Cardiac fibroblast (primary cell): ENCODE measurements around the gene AVPR2.
A peak's percentile ranks its signal among the peaks of the same experiment; 100 is the strongest.

ENCODE experiments used
- DNase-seq, 2 donors: peaks; one replicate each; pipeline versions ENCODE4 v3.0.0 to v3.0.0-alpha.2; 2010; ENCODE audit warnings: low read depth in 2 of 2
- H3K4me3 ChIP-seq, 2 donors: replicated peaks in 1 of 2; 1 replicate in 1 of 2; 2 replicates in 1 of 2; pipeline ENCODE4 v1.5.1; 2011; ENCODE audit warnings: low read depth in 2 of 2, low read length in 2 of 2, mild to moderate bottlenecking in 2 of 2, moderate library complexity in 1 of 2
- TF ChIP-seq, protein P1 (sequence below): IDR thresholded peaks from one replicate; pipeline ENCODE4 v1.5.1; 2011; ENCODE audit warnings: low read depth, mild to moderate bottlenecking, low read length, inconsistent platforms

Gene AVPR2

DNA sequence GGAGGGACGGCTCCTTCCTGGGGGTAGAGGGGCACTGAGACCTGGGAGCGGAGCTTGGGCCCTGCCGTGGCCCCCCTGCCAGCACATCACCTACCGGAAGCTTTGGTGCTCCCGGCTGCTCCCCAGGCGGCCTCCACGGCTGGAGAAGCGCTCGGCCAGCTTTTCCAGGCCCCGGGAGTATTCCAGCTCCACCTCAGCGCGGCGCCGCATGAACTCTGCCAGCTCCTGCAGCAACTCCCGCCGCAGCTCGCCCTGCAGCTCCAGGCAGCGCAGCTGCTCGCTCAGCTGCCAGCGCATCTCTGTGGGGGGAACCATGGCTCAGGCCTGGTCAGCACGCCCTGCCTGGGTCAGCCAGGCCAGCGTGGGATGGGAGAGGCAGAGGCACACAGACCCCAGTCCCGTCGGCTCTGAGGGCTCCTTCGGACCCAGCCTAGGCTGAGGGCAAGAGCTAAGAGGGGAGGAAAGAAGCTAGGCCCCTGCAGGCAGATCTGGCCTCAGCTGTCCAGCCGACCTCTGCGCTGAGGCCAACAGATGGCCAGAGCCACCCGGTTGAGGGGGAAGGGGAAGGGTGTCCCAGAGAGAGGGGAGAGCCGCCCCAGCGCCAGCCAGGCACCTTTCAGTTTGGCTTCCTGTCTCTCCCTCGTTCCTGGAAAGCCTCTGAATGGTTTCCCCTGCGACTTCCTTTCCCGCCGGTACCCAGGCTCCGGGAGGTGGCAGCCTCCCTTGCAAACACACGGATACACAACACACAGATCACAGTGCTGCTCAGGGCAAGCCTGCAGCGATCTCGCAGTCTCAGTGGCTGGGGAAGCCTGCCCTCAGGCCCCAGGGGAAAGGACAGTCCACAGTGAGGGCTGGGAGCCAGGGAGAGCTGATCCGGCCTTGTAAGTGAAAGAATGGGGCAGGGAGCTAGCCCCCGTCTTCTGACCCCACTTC is 17.3 kb downstream of the AVPR2 start:
- TF ChIP-seq, protein P1, sequence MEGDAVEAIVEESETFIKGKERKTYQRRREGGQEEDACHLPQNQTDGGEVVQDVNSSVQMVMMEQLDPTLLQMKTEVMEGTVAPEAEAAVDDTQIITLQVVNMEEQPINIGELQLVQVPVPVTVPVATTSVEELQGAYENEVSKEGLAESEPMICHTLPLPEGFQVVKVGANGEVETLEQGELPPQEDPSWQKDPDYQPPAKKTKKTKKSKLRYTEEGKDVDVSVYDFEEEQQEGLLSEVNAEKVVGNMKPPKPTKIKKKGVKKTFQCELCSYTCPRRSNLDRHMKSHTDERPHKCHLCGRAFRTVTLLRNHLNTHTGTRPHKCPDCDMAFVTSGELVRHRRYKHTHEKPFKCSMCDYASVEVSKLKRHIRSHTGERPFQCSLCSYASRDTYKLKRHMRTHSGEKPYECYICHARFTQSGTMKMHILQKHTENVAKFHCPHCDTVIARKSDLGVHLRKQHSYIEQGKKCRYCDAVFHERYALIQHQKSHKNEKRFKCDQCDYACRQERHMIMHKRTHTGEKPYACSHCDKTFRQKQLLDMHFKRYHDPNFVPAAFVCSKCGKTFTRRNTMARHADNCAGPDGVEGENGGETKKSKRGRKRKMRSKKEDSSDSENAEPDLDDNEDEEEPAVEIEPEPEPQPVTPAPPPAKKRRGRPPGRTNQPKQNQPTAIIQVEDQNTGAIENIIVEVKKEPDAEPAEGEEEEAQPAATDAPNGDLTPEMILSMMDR = no peak
- no peak overlapping the region for H3K4me3 ChIP-seq
- DNase-seq = no peak

DNA sequence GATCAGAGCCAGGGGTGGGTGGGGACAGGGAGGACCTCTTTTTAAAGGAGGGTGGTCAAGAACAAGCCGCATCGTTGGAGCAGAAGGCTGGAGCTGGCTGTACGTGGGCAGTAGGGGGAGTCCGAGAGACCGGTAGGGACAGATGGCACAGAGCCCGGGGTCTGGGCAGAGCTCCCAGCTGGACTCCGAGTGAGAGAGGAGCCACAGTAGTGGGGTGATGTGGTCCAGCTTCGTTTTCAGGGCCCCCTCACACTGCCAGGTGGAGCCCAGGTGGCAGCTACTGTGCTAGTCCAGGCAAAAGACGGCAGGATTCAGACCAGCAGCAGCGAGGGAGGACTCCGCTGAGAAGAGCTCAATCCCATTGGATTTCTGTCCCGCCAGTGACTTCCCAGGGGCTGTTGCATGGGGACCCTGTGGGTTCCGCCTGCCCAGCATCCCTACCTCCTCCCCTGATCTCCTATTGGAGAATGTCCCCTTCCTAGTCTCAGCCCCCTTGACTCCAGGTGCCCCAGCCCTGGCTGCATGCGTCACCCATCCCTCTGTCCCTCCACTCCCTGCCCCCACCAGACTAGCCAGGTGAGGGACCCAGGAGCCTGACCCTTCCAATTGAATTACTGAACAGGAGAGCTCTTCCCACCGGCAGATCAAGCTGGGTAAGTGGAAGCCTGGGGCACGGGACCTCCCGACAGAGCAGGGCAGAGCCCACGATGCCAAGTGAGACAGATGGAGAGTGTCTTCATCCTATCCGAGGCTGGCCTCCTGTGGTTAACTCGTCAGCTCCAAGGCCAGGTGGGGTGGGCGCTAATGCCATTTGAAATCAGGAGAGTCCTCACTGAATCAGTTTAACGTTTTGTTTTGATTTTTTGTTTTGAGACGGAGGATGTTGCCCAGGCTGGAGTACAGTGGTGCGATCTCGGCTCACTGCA is 18.7 kb downstream of the AVPR2 start:
- no peak overlapping the region for H3K4me3 ChIP-seq
- DNase-seq = peak; percentile 59 to 77
- TF ChIP-seq, protein P1 = peak; percentile 65

DNA sequence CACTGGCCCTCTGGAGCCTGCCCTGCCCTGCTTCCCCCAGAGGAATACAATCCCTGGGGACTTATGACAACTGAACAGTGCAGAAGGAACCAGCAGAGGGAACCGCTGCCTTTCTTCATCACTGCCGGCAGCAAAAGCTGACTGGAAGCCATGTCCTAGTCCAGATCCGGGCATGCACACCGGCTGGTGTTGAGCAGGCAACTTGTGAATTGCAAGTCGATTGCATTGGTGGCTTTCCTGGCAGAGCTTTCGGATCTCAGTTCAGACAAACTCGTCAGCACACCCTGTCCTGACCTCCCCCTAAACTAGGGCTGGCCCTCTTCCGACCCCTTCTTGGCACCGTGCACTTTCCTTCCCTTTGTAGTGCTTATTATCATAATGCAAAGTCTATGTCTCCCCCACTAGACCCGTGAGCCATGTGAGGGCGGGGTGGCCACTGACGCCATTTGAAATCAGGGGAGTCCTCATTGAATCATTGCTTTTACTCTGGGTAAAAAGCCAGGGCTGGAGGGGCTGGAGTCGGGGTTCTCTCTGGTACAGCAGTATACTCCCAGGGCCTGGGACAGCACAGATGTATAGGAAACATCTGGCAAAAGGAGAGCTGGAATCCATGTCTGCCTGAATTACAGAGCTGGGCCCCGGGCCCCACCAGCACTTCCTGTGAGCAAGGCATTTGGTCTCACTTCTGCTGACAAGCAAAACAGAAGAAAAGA is 19.8 kb downstream of the AVPR2 start:
- DNase-seq = peak; percentile 37 to 56
- TF ChIP-seq, protein P1 = peak; percentile 5
- H3K4me3 ChIP-seq = no peak overlapping the region

DNA sequence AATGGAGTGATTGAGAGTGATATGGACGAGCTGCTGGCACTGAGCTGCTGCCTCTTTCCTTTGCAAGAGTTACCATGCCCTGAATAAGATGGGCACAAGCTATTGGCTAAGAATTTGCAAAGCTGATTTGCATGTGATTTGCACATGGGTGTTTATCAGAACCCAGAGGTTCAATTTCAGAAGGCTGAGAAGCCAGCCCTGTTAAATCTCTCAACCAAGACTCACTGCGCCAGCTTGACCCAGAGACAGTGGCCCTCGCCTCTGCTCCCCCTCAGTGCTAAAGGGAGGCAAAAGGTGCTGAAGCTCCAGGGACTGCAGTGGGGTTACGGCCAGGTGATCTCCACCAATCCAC is 20.9 kb downstream of the AVPR2 start:
- H3K4me3 ChIP-seq = no peak overlapping the region
- TF ChIP-seq, protein P1 = no peak
- no peak for DNase-seq

DNA sequence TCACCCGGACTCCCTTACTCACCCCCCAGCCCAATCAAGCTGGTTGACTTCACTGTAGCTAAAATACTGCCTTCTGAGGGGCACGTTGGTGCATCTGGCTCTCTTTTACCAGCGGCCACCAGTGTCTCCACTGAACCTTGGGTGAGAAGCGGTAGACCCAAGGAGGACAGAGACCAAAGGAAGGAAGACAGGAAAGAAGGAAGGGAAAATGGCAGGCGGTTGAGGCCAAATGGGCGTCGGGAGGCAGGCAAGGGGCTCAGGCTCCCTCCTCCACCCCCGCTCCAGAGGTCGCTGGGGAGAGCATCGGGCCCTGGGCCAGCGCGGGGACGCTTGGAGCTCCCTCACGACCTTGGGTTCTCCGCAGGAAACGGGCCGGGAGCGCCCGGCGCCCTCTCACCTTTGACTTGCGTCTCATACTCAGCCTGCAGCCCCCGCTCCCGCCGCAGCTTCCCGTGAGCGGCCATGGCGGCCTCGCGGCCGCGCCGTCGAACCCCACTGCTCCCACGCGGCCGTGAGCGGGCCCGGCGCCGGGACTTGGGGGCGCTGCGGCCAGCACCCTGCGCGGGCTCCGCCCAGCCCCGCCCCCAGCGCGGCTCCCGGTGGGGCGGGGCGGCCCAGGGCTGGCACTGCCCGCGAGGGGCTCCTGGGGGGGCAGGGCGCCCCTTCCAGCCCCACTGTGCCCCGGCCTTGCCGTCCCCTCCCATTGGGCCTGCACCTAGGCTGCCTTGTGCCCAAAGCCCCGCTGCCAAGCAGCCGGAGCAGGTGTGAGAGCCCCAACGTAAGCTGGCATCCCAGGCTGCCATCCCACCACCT is 21.5 kb downstream of the AVPR2 start, which contains the start of gene ARHGAP4:
TSS of gene ARHGAP4 (minus strand) at position 526 of the 813 bp plus-strand sequence. CDS start at position 464, 62 bp downstream.
- TF ChIP-seq, protein P1 = no peak
- H3K4me3 ChIP-seq = peak within 1 kb of the TSS in 1 of 2 donors; percentile 58
- no peak for DNase-seq

DNA sequence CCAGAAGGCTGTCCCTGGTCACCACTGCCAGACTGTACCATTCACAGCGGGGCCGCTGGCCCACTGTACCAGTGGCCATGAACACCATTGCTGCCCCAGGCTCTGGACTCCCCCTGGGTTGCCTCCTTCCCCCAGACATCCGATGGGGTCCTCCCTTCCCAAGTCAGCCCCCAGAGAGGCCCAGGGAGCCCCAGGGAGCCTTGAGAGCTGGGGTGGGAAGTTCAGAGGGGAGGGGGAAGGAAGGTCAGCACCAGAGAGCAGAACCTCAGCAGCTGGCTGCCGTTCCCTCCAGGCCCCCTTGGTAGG is 22.0 kb downstream of the AVPR2 start:
- no peak for DNase-seq
- H3K4me3 ChIP-seq = no peak overlapping the region
- TF ChIP-seq, protein P1 = no peak
